Loucy (cell line): ENCODE measurements around the gene PSMD2.

Experiments used
- EZH2phosphoT487 ChIP-seq: fragments of 200-600 bp; IDR thresholded peaks from 2 replicates; pipeline ENCODE4 v1.6.1; 2018; ENCODE audit warnings: antibody characterized with exemption, mild to moderate bottlenecking, moderate library complexity, borderline replicate concordance
- TF ChIP-seq, protein P1 (sequence below): fragments of 200-600 bp; sonication (generic); conservative IDR thresholded peaks from 2 replicates; pipeline ENCODE4 v1.5.1; 2014; ENCODE audit warnings: mild to moderate bottlenecking, antibody characterized with exemption, low read length

DNA sequence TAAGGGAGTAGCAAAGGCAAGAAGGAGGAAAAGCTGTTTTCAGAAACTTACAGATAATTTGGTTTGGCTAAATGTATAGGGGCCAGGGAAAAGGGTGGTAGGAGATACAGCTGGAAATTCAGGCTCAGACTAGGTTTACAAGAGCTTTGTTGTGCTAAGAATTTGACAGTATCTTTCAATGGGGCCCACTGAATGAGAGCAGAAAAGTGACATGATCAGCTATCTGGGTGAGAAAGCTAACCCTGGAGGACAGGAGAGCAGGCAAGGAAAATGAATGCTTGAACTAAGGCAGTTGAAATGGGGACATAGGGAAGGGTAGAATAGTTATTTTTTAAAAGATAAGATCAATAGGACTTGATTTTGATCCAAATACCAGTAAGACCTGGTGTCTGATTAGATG lies 12.6 kb downstream of the PSMD2 start:
- TF ChIP-seq EZH2phosphoT487 = no peak
- TF ChIP-seq, protein P1, sequence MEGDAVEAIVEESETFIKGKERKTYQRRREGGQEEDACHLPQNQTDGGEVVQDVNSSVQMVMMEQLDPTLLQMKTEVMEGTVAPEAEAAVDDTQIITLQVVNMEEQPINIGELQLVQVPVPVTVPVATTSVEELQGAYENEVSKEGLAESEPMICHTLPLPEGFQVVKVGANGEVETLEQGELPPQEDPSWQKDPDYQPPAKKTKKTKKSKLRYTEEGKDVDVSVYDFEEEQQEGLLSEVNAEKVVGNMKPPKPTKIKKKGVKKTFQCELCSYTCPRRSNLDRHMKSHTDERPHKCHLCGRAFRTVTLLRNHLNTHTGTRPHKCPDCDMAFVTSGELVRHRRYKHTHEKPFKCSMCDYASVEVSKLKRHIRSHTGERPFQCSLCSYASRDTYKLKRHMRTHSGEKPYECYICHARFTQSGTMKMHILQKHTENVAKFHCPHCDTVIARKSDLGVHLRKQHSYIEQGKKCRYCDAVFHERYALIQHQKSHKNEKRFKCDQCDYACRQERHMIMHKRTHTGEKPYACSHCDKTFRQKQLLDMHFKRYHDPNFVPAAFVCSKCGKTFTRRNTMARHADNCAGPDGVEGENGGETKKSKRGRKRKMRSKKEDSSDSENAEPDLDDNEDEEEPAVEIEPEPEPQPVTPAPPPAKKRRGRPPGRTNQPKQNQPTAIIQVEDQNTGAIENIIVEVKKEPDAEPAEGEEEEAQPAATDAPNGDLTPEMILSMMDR = no peak
